HG02588 (cell line): ENCODE results near the gene PTPRM.
"Not testable (repeated sequence)": the region's sequence is repeated elsewhere in the genome, so short reads cannot be mapped to it uniquely, and the experiment has no call there.

Source experiments
- ATAC-seq: cut with Tn5 transposase; IDR thresholded peaks from one replicate; pipeline ENCODE4 v1.9.1; 2021; ENCODE audit warnings: mild to moderate bottlenecking, moderate library complexity; ENCODE audit not compliant: unreplicated experiment

PTPRM gene

DNA sequence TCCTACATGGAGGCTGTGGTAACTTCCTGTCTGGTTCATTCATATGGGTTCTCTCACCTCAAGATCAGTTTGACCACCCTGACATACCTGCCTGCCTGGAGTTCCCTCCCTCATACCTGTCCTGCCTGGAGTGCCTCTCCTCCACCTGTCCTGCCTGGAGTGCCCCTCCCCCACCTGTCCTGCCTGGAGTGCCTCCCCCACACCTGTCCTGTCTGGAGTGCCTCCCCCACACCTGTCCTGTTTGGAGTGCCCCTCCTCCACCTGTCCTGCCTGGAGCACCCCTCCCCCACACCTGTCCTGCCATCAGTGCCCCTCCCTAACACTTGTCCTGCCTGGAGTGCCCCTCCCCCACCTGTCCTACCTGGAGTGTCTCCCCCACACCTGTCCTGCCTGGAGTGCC lies 461.9 kb downstream of the PTPRM start:
- no peak for ATAC-seq

DNA sequence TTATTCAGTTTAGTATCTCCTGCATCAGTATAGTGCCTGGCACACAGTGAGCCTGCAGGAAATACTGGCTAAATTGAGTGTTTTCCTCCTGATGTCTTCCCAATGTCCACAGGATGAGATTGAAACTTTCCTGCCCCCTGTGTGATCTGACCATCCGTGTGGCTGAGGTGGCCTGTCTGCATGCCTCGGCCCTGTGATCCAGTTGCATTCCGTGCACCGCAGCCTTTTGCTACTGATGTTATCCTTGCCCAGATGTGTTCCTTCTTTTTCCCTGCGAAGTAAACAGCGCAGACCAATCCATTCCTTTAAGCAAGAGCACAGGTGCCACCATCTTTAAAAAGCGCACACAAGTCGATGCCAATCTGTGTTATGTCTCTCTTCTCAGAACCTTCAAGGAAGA lies 462.6 kb downstream of the PTPRM start:
- no peak for ATAC-seq

DNA sequence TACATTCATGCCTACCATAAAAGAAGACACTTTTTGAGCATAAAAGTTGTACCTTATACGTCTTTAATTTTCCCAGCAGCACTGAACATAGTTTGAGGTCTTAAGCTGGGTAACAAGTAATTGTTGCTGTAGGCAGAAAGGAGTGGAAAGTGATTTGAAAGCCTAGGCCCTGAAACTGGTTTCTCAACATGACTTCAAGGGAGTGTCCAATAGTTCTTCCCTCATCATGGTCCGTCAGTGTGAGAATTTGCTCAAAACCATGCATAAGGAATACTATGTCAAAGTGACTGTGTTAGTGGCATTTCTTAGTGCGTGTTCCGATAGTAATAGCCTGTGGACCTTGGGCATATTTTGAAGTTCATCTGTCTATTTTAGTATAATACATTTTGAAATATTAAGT lies 463.1 kb downstream of the PTPRM start:
- ATAC-seq: no peak

GRCh38 chr18:8031496-8031895 lies 464.4 kb downstream of the PTPRM start:
- ATAC-seq: no peak

GRCh38 chr18:8034674-8035073 lies 467.6 kb downstream of the PTPRM start:
- no peak for ATAC-seq

- no peak for ATAC-seq
Observed at GRCh38 chr18:8036551-8036950, 469.4 kb downstream of the PTPRM start.

DNA sequence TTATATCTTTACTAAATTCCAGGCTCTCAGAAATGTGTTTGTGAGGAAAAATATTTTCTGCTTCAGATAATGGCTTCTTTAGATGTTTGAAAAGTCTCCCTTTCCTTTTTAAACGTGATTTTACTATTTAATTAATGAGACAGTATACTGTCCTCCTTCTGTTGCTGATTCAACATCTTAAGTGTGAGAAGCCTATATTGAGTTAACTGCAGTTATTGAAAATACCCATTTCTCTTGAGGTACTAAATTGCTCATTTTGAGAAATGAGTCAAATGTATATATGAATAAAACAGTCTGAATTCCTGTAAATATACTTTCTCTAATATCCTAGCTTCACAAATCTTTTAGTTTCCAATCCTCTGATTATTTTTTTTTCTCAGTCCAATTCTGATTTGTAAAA lies 470.2 kb downstream of the PTPRM start:
- ATAC-seq: no peak

DNA sequence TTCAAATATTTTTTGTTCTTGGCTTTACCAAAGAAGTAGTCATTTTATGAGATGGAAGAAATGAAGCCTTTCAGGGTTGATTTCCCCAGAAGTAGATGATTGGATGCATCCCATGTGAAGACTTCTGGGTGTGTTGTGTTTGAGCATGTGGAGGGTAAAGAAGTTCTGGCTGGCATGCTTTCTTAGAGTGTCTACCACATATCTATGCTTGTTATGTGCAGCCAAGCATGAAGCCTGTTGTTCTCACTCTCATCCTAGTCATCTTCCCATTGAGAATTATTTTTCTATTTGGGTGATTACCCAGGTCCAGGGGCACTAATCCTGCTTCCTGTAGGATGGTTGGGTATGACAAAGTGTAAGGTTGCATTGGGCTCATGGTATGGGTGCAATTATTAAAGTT lies 472.9 kb downstream of the PTPRM start:
- ATAC-seq: no peak

DNA sequence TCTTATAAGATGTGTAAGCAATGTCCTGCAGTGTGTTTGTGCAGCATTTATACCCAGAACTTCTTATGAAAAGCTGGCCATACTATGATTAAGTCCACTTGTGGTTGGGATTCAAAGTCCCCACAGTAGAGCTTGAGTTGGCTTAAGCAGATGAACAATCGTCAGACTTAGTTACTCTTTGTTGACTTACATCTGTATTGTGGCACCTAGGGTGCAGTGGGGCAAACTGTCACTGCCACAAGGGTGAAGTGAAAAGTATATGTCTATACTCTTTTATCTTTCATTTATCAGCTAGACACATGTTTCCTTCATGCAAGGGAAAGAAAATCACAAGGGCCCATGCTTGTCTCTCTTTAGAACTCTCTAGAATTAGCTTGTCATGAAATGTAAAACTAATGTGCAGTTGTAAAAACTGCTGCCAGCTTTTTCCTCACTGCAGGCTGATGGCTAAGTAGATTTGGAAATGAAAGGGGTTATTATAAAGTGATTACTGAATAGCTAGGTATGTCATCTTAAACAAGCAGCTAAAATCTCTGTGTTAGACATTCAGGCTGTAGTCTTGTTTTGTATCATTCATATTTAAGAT lies 474.5 kb downstream of the PTPRM start:
- ATAC-seq: no peak

GRCh38 chr18:8044004-8044403 lies 476.9 kb downstream of the PTPRM start:
- no peak for ATAC-seq

DNA sequence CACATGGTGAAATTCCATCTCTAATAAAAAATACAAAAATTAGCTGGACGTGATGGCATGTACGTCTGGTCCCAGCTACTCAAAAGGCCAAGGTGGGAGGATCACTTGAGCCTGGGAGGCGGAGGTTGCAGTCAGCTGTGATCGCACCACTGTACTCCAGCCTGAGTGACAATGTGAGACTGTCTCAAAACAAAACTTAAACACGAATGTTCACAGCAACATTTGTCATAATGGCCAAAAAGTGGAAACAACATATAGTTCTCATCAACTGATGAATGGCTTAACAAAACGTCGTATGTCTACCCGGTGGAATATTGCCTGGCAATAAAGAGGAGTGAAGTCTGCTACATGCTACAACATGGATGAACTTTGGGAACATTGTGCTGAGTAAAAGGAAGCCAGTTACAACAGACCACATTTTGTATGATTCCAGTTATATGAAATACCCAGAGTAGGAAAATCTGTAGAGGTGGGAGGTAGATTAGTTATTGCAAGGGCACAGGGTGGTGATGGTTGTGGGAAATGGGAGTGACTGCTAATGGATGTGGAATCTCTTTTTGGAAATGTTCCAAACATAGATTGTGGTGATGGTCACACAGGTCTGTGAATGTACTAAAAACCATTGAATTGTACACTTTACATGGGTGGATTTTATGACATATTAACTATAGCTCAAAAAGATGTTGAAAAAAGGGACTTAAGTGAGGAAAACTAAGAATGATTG lies 478.2 kb downstream of the PTPRM start:
- ATAC-seq: no peak

GRCh38 chr18:8045884-8046281 lies 478.8 kb downstream of the PTPRM start:
- ATAC-seq: no peak

- no peak for ATAC-seq
Observed at GRCh38 chr18:8046441-8046840, 479.3 kb downstream of the PTPRM start.

- ATAC-seq: no peak
Observed at GRCh38 chr18:8049147-8049546, 482.0 kb downstream of the PTPRM start.

GRCh38 chr18:8050616-8051329 lies 483.7 kb downstream of the PTPRM start:
- no peak for ATAC-seq

DNA sequence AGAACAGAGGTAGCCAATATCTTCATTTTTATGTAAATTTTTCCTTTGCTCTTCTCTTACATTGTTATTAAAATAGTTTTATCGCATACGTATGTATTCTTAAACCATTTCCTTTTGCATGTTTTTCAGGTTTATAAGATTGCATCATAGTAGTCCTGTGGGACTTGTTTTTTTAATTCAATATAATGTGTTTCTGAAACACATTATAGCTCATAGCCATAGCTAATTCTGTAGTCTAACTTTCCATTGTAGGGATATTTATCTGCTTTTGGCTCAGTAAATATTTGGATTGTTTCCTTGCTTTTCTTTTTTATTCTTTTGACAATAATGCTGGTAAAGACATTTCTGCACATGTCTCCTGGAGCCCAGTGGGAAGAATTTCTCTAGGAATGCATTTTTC lies 484.3 kb downstream of the PTPRM start:
- no peak for ATAC-seq

- no peak for ATAC-seq
Observed at GRCh38 chr18:8052237-8052701, 485.2 kb downstream of the PTPRM start.

- ATAC-seq: no peak
Observed at GRCh38 chr18:8056723-8057122, 489.6 kb downstream of the PTPRM start.

DNA sequence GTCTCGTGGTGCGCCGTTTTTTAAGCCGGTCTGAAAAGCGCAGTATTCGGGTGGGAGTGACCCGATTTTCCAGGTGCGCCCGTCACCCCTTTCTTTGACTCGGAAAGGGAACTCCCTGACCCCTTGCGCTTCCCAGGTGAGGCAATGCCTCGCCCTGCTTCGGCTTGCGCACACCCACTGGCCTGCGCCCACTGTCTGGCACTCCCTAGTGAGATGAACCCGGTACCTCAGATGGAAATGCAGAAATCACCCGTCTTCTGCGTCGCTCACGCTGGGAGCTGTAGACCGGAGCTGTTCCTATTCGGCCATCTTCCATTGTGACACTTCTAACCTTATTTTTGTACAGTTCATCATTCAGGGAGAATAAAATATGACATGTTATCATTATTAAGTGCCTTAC lies 496.0 kb downstream of the PTPRM start:
- ATAC-seq: not testable (repeated sequence)

DNA sequence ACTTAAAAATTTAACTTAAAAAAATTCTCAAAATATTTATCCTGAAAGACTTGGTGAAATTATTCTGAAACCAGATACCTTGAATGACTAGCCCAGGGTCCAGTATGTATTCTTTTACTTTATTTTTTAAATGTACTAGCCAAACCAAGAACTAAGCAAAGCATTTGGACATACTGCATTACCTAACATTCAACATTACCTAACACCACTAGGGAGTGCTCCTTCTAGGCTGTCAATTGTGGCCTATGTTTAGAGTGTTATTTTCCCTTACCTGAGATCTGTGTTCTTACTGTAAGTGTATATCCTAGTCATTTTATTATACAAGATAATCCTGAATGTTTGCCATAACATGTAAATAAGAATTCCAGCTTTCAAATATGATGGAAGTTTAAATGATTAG lies 496.6 kb downstream of the PTPRM start:
- ATAC-seq: no peak

GRCh38 chr18:8065284-8065683 lies 498.2 kb downstream of the PTPRM start:
- ATAC-seq: no peak

- ATAC-seq: no peak
Observed at GRCh38 chr18:8065773-8066172, 498.7 kb downstream of the PTPRM start.
